Activated CD8-positive, alpha-beta memory T cell treated with anti-CD3 and anti-CD28 coated beads for 36 hours (primary cell): ENCODE data around the gene IGSF3. TPM values are rescaled to one million over a fixed set of nuclear protein-coding genes. Genes with fewer than 3 reads are reported as not detected.
"Not testable (repeated sequence)": the region's sequence is repeated elsewhere in the genome, so short reads cannot be mapped to it uniquely, and the experiment has no call there.

Source experiments
- CTCF ChIA-PET: fragments of 350-600 bp; sonication (Branson Sonifier 250); formaldehyde crosslinking; loops from one replicate; lab custom pipeline; 2021; ENCODE audit warnings: antibody characterized with exemption; lab: Charles Lee
- POLR2A ChIA-PET: fragments of 350-600 bp; sonication (Branson Sonifier 250); formaldehyde crosslinking; loops from one replicate; lab custom pipeline; 2021; ENCODE audit warnings: antibody characterized with exemption; lab: Charles Lee
- total RNA-seq, 2 experiments: library from RNA; stranded (reverse); gene quantifications; one replicate each; pipeline ENCODE4 v1.2.3, GENCODE V29; 2021

The IGSF3 gene
- total RNA-seq, 2 experiments from 2014 or later = 1.5 to 2.1 TPM

GRCh38 chr1:116608841-116609240, 58.7 kb downstream of the IGSF3 start:
- CTCF ChIA-PET, POLR2A ChIA-PET: not testable (repeated sequence)

GRCh38 chr1:116608151-116608550, 59.4 kb downstream of the IGSF3 start:
- POLR2A ChIA-PET, CTCF ChIA-PET: not testable (repeated sequence)

- POLR2A ChIA-PET, CTCF ChIA-PET: not testable (repeated sequence)
These were observed 60.1 kb downstream of the IGSF3 start for GRCh38 chr1:116607463-116607862.

GRCh38 chr1:116606067-116606466, 61.5 kb downstream of the IGSF3 start:
- CTCF ChIA-PET, POLR2A ChIA-PET: not testable (repeated sequence)

GRCh38 chr1:116605315-116605714, 62.2 kb downstream of the IGSF3 start:
- CTCF ChIA-PET = no interaction called here
- POLR2A ChIA-PET = no interaction called here

GRCh38 chr1:116604408-116604807, 63.1 kb downstream of the IGSF3 start:
- CTCF ChIA-PET, POLR2A ChIA-PET: not testable (repeated sequence)

GRCh38 chr1:116603646-116604045, 63.9 kb downstream of the IGSF3 start:
- CTCF ChIA-PET, POLR2A ChIA-PET: not testable (repeated sequence)

- POLR2A ChIA-PET, CTCF ChIA-PET: not testable (repeated sequence)
These were observed 68.2 kb downstream of the IGSF3 start for GRCh38 chr1:116599369-116599768.

- CTCF ChIA-PET, POLR2A ChIA-PET: not testable (repeated sequence)
These were observed 69.0 kb downstream of the IGSF3 start for GRCh38 chr1:116598420-116599036.

GRCh38 chr1:116597388-116597787, 70.1 kb downstream of the IGSF3 start:
- CTCF ChIA-PET, POLR2A ChIA-PET: not testable (repeated sequence)

GRCh38 chr1:116596742-116597307, 70.7 kb downstream of the IGSF3 start:
- POLR2A ChIA-PET = not testable (repeated sequence)

GRCh38 chr1:116595946-116596741, 71.4 kb downstream of the IGSF3 start:
- POLR2A ChIA-PET = not testable (repeated sequence)
- CTCF ChIA-PET = interaction anchor here (0.6 to 2.2 kb wide), 8 partner anchors 9 to 464 kb away, joined by 3 to 12 read pairs (median 4); partner anchors contain the start of gene TTF2

More at GRCh38 chr1:116596742-116597307, 70.7 kb downstream of the IGSF3 start:
- CTCF ChIA-PET = interaction anchor here (1.1 to 2.2 kb wide), 2 partner anchors 19 to 22 kb away, joined by 3 to 12 read pairs; no protein-coding TSS in a partner anchor

- CTCF ChIA-PET = interaction anchor here (0.6 to 2.2 kb wide), 7 partner anchors 8 to 465 kb away, joined by 3 to 12 read pairs (median 4); partner anchors contain the start of gene TTF2
- POLR2A ChIA-PET = not testable (repeated sequence)
These were observed 72.3 kb downstream of the IGSF3 start for GRCh38 chr1:116595065-116595840.

- POLR2A ChIA-PET, CTCF ChIA-PET: not testable (repeated sequence)
These were observed 73.6 kb downstream of the IGSF3 start for GRCh38 chr1:116593977-116594376.

GRCh38 chr1:116593401-116593800, 74.1 kb downstream of the IGSF3 start:
- POLR2A ChIA-PET, CTCF ChIA-PET: not testable (repeated sequence)

- POLR2A ChIA-PET, CTCF ChIA-PET: not testable (repeated sequence)
These were observed 75.5 kb downstream of the IGSF3 start for GRCh38 chr1:116591951-116592605.

- POLR2A ChIA-PET, CTCF ChIA-PET: not testable (repeated sequence)
These were observed 76.3 kb downstream of the IGSF3 start for GRCh38 chr1:116591006-116591950.
